HEK293T (cell line): ENCODE results near the gene EMX1.

Source experiments
- CTCF ChIA-PET: fragments of 350-600 bp; formaldehyde crosslinking; extraction: SDS; loops from one replicate; lab custom pipeline; 2021; ENCODE audit warnings: antibody characterized with exemption, inconsistent platforms; lab: Yijun Ruan, JAX
- POLR2A ChIA-PET: fragments of 350-600 bp; formaldehyde crosslinking; extraction: SDS; loops from one replicate; lab custom pipeline; 2020; ENCODE audit warnings: antibody characterized with exemption, inconsistent platforms; lab: Yijun Ruan, JAX
- DNase-seq: peaks from one replicate; pipeline ENCODE4 v3.0.0; 2012; ENCODE audit warnings: mixed read lengths; ENCODE audit errors: extremely low spot score
- ARNT ChIP-seq: fragments of 450-650 bp; IDR thresholded peaks from 2 replicates; pipeline ENCODE4 v1.6.1; 2017; ENCODE audit warnings: mild to moderate bottlenecking
- BHLHE40 ChIP-seq: fragments of 450-650 bp; IDR thresholded peaks from 2 replicates; pipeline ENCODE4 v1.6.1; 2016; ENCODE audit warnings: mild to moderate bottlenecking, moderate library complexity, borderline replicate concordance
- CTBP1 ChIP-seq: fragments of 450-650 bp; IDR thresholded peaks from 2 replicates; pipeline ENCODE4 v1.6.1; 2016; ENCODE audit warnings: borderline replicate concordance
- ELF4 ChIP-seq: fragments of 450-650 bp; IDR thresholded peaks from 2 replicates; pipeline ENCODE4 v1.6.1; 2017; ENCODE audit warnings: antibody characterized with exemption
- FOXA1 ChIP-seq: fragments of 450-650 bp; IDR thresholded peaks from 2 replicates; pipeline ENCODE4 v1.6.1; 2016; ENCODE audit warnings: mild to moderate bottlenecking
- FOXK2 ChIP-seq: fragments of 450-650 bp; IDR thresholded peaks from 2 replicates; pipeline ENCODE4 v1.6.1; 2016; ENCODE audit warnings: mild to moderate bottlenecking
- FOXM1 ChIP-seq: fragments of 450-650 bp; IDR thresholded peaks from 2 replicates; pipeline ENCODE4 v1.6.1; 2017; ENCODE audit warnings: mild to moderate bottlenecking, borderline replicate concordance
- HDGF ChIP-seq: fragments of 450-650 bp; IDR thresholded peaks from 2 replicates; pipeline ENCODE4 v1.6.1; 2017; ENCODE audit warnings: antibody characterized with exemption, borderline replicate concordance
- L3MBTL2 ChIP-seq: fragments of 450-650 bp; conservative IDR thresholded peaks from 2 replicates; pipeline ENCODE4 v1.6.1; 2016; ENCODE audit warnings: mild to moderate bottlenecking
- LEF1 ChIP-seq: fragments of 450-650 bp; IDR thresholded peaks from 2 replicates; pipeline ENCODE4 v1.6.1; 2017; ENCODE audit warnings: mild to moderate bottlenecking, borderline replicate concordance
- NFRKB ChIP-seq: fragments of 450-650 bp; IDR thresholded peaks from 2 replicates; pipeline ENCODE4 v1.6.1; 2016; ENCODE audit warnings: mild to moderate bottlenecking, moderate library complexity
- SP1 ChIP-seq: fragments of 450-650 bp; IDR thresholded peaks from 2 replicates; pipeline ENCODE4 v1.6.1; 2017
- SUZ12 ChIP-seq: fragments of 450-650 bp; IDR thresholded peaks from 2 replicates; pipeline ENCODE4 v1.6.1; 2016; ENCODE audit warnings: mild to moderate bottlenecking
- TARDBP ChIP-seq: fragments of 450-650 bp; IDR thresholded peaks from 2 replicates; pipeline ENCODE4 v1.6.1; 2016
- ZNF384 ChIP-seq: fragments of 450-650 bp; IDR thresholded peaks from 2 replicates; pipeline ENCODE4 v1.6.1; 2016
- TF ChIP-seq, protein P1 (sequence below): fragments of 450-650 bp; IDR thresholded peaks from 2 replicates; pipeline ENCODE4 v1.6.1; 2016

EMX1 gene

DNA sequence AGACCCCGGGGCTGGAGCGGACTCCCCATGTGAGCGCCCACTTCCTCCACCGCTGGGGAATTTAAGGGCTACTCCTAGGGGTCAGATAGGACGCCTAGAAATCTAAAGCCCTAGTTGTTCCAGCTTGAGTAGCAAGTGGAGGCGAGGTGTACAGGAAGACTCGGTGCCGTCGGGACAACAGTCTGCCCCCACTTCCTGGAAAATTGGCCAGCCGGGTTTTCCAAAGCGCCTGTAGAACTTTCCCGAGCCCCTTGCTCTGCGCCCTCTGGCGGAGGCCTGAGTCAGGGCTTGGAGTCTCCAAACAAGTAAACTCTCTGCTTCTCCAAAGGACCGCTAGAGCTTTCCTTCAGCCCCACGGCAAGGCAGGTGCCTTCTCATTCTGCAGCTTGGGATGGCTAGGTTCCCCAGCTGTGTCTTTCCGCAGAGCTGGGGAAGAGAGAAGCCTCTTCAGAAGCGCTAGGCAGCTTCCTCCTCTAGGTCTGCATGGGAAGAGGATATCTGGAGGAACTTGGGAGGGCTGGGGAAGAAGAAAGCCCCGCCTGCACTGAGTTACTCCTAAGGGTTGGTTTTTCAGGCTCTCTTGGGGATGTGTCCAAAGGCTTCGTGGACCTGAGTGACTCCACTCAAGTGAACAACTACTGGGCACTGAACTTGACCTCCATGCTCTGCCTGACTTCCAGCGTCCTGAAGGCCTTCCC lies 29.4 kb upstream of the EMX1 start:
- DNase-seq: peak; percentile 83
- TF ChIP-seq TARDBP (no peak), FOXM1 (no peak), ELF4 (peak; percentile 66), L3MBTL2 (peak; percentile 72), ZNF384 (no peak), FOXA1 (no peak)
- ChIA-PET POLR2A (interaction anchor here (0.7 to 2.1 kb wide), 6 partner anchors 12 to 183 kb away, joined by 3 to 6 read pairs (median 5); no protein-coding TSS in a partner anchor), CTCF (interaction anchor here (0.6 to 2.2 kb wide), 13 partner anchors 10 to 946 kb away, joined by 3 to 11 read pairs (median 4); partner anchors contain the start of gene EMX1)

DNA sequence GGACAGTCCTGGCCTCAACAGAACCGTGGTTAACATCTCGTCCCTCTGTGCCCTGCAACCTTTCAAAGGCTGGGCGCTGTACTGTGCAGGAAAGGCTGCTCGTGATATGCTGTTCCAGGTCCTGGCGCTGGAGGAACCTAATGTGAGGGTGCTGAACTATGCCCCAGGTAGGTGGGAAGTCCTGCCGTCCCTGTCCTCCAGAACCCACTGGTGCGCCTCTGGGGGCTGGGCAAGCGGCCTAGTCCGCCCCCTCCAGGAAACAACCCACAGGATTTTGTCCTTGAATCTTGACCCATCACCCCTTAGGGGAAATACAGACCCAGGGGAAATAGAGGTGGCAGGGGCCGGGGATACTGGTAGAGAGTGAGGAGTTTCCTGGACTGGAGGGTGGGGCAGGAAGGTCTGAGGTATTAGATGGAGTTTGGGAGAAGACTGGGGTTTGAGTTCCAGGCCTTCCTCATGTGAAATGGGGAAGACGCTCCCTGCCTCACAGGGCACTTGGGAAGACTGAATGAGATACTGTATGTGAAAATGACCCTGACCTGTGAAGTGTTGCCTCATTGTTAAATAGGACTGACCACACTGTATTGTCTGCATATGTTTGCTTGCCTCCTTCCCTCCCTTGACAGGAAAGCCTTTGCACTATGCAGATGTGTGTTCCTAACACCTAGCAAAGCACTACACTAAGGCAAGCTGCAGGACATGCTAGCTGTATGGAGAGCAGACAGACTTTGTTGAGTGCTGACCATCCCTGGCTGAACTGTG lies 28.7 kb upstream of the EMX1 start:
- TF ChIP-seq FOXA1 (no peak), CTBP1 (no peak)
- ChIA-PET POLR2A (interaction anchor here (1.1 to 1.9 kb wide), 4 partner anchors 13 to 75 kb away, joined by 3 to 6 read pairs (median 5); no protein-coding TSS in a partner anchor), CTCF (interaction anchor here (0.6 to 2.2 kb wide), 7 partner anchors 9 to 87 kb away, joined by 3 to 8 read pairs (median 4); partner anchors contain the start of gene EMX1)
- DNase-seq: no peak

DNA sequence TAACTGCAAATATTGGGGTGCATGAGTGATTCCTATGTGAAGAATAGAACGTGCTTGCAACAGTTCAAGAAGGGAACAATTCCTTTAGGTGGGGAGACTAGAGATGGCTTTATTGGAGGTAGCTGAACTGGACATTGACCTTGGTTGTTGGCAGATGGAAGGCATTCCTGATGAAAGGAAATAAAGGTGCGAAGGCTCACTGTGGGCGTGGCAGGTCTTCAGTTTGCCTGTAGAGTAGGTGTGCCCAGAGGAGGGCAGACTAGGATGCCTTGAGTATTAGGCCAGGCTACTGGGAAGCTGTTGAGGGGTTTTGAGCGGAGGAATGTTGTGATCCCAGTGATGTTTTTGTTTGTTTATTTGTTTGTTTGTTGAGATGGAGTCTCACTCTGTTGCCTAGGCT lies 27.3 kb upstream of the EMX1 start:
- DNase-seq: no peak
- ChIA-PET POLR2A (no interaction called here), CTCF (interaction anchor here (0.6 to 0.7 kb wide), 2 partner anchors 19 to 84 kb away, joined by 3 to 7 read pairs; no protein-coding TSS in a partner anchor)
- TF ChIP-seq NFRKB: no peak
- TF ChIP-seq FOXA1: no peak
- no peak for TF ChIP-seq ARNT
- TF ChIP-seq HDGF: no peak
- no peak for TF ChIP-seq SUZ12
- no peak for TF ChIP-seq CTBP1
- TF ChIP-seq ZNF384: no peak
- TF ChIP-seq BHLHE40: no peak
- no peak for TF ChIP-seq LEF1
- no peak for TF ChIP-seq ELF4

DNA sequence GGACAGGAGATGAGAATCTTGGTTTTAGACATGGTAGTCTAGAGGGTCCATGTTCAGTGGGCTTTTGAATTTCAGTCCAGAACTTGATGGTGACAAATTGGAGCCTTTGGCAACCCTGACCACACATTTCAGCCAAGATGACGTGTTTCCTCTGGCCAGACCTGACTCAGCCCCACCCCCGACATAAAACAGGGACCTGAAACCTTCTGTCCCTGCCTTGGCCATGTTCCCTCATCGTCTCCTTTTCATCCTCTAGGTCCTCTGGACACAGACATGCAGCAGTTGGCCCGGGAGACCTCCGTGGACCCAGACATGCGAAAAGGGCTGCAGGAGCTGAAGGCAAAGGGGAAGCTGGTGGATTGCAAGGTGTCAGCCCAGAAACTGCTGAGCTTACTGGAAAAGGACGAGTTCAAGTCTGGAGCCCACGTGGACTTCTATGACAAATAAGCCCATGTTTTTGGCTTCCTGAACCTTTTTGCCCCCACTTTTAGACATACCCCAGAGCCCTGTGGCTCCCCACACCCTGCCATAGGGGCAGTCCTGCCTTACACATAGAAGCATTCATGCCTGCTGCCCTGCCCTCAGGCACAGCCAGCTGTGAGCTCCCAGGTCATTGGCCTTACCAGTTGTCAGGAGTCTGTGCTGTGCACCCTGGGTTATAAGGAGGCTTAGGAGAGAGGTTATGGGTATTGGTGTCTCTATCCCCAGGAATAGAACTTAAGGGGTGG lies 26.1 kb upstream of the EMX1 start:
- TF ChIP-seq FOXM1 (no peak), FOXK2 (no peak), BHLHE40 (no peak), ARNT (no peak), TARDBP (no peak), HDGF (no peak), L3MBTL2 (no peak), LEF1 (no peak), SUZ12 (no peak), SP1 (no peak), FOXA1 (no peak), ELF4 (no peak), NFRKB (no peak), CTBP1 (no peak), ZNF384 (no peak)
- TF ChIP-seq, protein P1, sequence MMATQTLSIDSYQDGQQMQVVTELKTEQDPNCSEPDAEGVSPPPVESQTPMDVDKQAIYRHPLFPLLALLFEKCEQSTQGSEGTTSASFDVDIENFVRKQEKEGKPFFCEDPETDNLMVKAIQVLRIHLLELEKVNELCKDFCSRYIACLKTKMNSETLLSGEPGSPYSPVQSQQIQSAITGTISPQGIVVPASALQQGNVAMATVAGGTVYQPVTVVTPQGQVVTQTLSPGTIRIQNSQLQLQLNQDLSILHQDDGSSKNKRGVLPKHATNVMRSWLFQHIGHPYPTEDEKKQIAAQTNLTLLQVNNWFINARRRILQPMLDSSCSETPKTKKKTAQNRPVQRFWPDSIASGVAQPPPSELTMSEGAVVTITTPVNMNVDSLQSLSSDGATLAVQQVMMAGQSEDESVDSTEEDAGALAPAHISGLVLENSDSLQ: no peak
- POLR2A ChIA-PET: interaction anchor here (1.7 kb wide), 1 partner anchor 43 kb away, joined by 3 read pairs; no protein-coding TSS in a partner anchor
- DNase-seq: no peak
- CTCF ChIA-PET: interaction anchor here (0.9 to 2.7 kb wide), 2 partner anchors 83 to 286 kb away, joined by 5 to 16 read pairs; no protein-coding TSS in a partner anchor

DNA sequence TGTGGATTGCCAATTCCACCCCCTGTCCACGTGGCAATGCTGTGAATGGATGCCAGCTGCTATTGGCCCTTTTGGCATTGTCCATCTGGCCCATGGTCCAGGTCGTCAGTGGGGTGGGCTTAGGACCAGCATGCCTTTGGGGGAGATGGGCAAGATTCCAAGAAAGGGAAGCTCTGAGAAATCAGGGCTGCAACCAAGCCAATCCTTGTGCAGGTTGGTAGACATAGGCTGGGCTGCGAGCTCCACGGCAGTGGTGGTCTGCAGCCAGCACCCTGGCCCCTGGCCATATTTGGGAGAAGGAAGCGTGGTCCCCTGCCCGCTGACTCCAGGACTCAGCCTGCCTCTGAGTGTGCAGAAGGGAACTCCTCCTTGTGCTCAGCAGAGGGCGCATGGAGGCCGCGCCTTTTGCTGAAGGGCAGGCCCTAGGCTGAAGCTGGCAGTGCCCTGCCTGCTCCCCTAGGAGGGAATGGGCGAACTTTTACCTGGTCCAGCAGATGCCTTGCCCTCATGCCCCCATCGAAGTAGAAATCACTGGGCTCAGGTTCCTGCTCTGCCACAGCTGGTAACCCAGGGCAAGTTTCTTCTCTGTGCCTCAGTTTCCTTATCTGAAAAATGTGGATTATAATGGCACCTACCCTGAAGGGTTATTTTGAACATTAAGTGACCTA lies 24.7 kb upstream of the EMX1 start:
- TF ChIP-seq ARNT (no peak), HDGF (no peak), SP1 (no peak), BHLHE40 (no peak), FOXK2 (no peak), ZNF384 (no peak)
- TF ChIP-seq, protein P1: no peak
- POLR2A ChIA-PET: interaction anchor here (1.0 to 1.7 kb wide), 4 partner anchors 24 to 284 kb away, joined by 3 to 4 read pairs (median 3); partner anchors contain the start of gene EMX1
- CTCF ChIA-PET: interaction anchor here (0.9 to 2.7 kb wide), 16 partner anchors 9 to 320 kb away, joined by 3 to 19 read pairs (median 6); partner anchors contain the start of gene EMX1
- peak; percentile 73 for DNase-seq
